DOHH2 (cell line): ENCODE data around the gene FAM120A.

ENCODE experiments used
- EZH2phosphoT487 ChIP-seq: fragments of 200-600 bp; sonication (generic); IDR thresholded peaks from 2 replicates; pipeline ENCODE4 v1.6.1; 2017; ENCODE audit warnings: borderline replicate concordance, mild to moderate bottlenecking, antibody characterized with exemption, low read length, moderate library complexity, mixed read lengths
- TF ChIP-seq, protein P1 (sequence below): fragments of 200-600 bp; sonication (generic); IDR thresholded peaks from one replicate; pipeline ENCODE4 v1.5.1; 2014; ENCODE audit warnings: antibody characterized with exemption, mild to moderate bottlenecking, low read depth, low read length; ENCODE audit not compliant: poor library complexity, severe bottlenecking

DNA sequence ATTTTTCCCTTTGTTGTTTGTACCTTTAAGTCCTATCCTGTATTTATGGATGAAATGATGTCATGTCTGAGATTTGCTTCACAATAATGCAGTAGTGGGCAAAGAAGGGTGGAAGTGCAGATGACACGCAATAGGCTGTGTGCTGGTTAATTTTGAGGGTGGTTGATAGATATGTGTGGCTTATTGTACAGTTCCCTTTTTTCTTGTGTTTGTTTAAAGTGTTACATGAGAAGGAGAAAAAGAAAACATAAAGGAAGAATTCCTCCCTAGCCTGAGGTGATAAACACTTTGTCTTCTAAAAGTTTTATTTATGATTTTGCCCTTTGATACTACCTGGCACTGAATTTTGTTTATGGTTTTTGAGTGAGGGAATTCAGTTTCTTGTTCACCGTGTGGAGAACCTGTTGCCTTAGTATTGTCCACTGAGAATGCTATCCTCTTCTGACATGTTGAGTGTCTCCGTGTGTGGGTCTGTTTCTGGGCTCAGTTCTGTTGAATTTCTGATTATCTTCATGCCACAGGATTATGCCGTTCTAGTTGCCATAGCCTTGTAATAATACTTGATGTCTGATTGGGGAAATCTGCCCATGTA, 54.2 kb downstream of the FAM120A start:
- TF ChIP-seq, protein P1, sequence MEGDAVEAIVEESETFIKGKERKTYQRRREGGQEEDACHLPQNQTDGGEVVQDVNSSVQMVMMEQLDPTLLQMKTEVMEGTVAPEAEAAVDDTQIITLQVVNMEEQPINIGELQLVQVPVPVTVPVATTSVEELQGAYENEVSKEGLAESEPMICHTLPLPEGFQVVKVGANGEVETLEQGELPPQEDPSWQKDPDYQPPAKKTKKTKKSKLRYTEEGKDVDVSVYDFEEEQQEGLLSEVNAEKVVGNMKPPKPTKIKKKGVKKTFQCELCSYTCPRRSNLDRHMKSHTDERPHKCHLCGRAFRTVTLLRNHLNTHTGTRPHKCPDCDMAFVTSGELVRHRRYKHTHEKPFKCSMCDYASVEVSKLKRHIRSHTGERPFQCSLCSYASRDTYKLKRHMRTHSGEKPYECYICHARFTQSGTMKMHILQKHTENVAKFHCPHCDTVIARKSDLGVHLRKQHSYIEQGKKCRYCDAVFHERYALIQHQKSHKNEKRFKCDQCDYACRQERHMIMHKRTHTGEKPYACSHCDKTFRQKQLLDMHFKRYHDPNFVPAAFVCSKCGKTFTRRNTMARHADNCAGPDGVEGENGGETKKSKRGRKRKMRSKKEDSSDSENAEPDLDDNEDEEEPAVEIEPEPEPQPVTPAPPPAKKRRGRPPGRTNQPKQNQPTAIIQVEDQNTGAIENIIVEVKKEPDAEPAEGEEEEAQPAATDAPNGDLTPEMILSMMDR = no peak
- TF ChIP-seq EZH2phosphoT487 = no peak
